GM21381 (cell line): Measurements from ENCODE around the gene DDIT3.
"Not testable (repeated sequence)": the region's sequence is repeated elsewhere in the genome, so short reads cannot be mapped to it uniquely, and the experiment has no call there.

ENCODE experiments used
- ATAC-seq: cut with Tn5 transposase; IDR thresholded peaks from one replicate; pipeline ENCODE4 v1.9.1; 2021; ENCODE audit warnings: mild to moderate bottlenecking, moderate library complexity; ENCODE audit not compliant: unreplicated experiment

Gene DDIT3, protein sequence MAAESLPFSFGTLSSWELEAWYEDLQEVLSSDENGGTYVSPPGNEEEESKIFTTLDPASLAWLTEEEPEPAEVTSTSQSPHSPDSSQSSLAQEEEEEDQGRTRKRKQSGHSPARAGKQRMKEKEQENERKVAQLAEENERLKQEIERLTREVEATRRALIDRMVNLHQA

DNA sequence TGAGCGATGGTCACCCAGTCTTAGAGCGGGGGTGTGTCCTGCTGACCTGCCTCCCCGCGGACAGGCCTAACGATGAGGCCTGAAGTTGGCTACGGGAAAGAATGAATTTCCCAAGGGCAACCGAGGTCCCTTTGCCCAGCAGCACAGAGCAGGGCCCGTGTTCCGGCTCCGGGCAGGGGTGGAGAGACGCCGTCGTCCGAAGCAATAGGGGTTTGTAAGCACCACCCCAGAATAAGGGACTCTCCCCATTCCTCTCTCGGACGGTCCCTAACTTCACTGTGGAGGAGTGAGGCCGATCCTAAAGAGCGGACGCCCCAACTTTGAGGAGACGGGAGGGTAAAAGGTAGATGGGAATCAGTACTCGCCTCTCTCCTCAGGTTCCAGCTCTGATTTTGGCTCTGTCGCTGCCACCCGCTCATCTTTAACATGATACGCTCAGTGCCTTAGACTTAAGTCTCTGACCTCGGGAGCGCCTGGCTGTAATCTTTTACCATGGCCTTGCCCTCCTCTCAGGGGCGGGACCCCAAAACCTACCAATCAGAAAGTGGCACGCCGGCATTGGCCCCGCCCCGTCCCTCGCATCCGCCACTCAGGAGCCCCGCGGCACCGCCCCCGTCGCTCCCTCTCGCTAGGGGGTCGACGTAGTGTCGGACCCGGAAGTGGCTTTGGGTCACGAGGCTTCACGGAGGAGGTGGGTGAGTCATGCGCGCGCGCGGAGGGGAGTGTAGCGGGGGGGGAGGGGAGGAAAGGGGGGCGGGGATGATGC, at the start of gene DDIT3:
Gene DDIT3 (minus strand): TSS at position 462 of the 766 bp plus-strand sequence. CDS start 3,108 bp downstream, outside the sequence.
- peak; percentile 65 for ATAC-seq

DNA sequence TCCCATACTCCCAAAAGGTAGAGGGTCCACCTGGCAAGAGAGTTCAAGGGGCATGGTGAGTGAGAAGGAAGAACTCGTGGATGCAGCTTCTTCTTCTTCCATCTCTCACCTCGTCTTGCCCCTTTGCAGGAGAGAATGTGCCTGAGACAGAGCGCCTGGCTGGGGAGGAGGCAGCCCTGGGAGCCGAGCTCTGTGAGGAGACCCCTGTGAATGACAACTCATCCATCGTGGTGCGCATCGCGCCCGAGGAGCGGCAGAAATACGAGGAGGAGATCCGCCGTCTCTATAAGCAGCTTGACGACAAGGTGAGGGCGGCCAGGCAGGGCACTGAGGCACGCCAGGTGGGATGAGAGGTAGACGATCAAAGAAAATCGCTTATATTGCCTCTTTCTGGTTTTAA, 49.5 kb upstream of the DDIT3 start:
- ATAC-seq = no peak

DNA sequence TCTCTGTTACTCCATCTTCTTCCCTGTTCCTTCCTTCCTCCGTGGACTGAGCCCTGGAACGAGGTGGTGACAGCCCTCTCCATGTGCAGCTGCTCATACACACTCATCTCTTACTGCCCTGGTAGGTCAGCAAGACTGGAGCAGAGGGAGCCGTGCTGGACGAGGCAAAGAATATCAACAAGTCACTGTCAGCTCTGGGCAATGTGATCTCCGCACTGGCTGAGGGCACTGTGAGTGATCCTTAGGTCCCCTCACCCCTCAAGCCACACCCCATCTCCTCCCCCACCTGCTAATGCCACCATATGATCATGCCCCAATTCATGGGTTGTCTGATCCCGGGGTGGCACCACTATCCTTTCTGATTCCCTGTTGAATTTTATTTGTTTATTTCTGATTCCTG, 48.5 kb upstream of the DDIT3 start:
- ATAC-seq = no peak

DNA sequence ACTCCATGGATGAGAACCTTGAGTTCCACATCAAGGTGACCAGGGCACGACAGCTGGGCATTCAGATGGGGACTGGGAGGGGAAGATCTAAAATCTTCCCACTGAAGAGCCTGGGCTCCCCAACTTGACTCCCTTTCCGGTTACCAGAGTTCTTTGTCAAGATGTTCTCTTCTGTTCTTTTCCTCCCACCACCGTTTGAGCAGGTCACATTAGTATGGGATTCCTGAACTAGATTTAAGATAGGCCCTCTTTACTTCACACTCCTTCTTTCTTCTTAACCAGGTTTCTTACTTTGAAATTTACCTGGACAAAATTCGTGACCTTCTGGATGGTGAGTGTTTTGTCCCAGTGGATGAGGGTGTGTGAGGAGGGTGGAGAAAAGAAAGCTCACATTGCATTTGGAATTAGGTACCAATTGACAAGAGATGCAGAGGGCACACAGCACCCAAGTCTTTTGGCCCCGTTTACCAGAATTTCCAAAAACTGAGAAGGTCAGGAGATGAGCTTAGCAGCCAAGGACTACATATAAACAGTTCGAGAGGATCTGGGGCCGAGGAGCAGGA, 43.9 kb upstream of the DDIT3 start:
- ATAC-seq = no peak

DNA sequence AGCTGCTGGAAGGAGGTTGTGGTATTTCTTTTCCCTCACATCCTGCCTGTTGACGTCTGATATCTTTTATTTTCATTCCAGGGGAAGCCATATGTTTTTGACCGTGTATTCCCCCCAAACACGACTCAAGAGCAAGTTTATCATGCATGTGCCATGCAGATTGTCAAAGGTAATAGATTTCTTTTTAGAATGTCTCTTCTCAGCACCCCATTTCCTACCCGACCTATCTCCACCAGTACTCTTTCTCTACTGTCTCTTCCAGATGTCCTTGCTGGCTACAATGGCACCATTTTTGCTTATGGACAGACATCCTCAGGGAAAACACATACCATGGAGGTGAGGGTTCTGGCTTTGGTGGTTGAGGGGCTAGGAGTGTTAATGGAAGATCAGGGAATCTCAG, 43.0 kb upstream of the DDIT3 start:
- no peak for ATAC-seq

DNA sequence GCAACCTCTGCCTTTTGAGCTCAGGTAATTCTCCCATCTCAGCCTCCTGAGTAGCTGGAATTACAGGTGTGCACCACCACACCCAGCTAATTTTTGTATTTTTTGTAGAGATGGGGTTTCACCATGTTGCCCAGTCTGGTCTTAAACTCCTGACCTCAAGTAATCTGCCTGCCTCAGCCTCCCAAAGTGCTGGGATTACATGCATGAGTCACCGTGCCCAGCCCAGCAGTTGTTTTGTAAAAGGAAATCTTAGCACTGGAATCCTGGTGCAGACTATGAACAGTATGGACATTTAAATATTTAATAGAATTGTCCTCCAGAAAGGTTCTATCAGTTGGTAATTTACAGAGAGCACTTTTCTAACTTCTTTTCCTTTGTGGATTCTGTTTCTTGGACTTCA, 40.8 kb upstream of the DDIT3 start:
- ATAC-seq = not testable (repeated sequence)

DNA sequence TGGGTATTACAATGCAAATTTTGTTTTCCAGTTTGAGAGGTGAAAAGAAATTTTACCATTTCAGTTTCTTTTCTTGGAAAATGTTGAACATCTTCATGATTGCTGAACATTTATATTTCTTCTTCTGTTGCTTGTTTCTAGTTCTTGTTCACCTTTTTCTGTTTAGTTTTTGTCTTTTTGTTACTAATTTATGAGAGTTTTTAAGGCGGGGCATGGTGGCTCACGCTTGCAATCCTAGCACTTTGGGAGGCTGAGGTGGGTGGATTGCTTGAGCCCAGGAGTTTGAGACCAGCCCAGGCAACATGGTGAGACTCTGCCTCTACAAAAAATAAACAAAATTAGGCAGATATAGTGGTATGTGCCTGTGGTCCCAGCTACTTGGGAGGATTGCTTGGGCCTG, 40.2 kb upstream of the DDIT3 start:
- ATAC-seq = no peak

DNA sequence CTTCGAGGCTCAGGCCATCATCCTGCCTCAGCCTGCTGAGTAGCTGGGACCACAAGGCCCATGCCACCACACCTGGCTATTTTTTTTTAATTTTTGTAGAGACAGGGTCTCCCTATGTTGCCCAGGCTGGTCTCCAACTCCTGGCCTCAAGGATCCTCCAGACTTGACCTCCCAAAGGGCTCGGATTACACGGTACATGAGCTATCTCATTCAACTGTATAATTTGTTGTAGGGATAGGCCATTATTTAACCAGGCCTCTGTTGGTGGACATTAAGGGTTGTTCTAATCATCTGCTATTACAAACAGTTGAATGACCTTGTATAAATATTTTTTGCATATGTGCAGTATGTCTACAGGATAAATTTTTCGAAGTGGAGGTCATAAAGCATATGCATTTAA, 38.5 kb upstream of the DDIT3 start:
- ATAC-seq = no peak

DNA sequence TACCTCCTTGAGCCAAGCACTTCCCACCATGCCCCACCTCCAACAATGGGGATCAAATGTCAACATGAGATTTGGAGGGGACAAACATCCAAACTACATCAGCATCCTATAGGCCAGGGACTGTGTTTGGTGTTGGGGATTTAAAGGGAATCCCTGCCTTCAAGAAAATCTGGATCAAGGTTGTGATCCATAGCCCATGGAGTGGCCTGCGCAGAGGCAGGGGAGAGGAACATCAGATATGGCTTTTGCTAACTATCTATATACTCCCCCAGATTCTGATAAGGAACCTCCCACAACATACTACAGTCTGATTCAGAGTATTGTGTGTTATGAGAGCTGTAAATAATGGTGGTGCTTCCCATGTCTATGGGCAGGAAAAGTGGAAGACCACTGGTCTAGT, 34.6 kb upstream of the DDIT3 start:
- no peak for ATAC-seq

DNA sequence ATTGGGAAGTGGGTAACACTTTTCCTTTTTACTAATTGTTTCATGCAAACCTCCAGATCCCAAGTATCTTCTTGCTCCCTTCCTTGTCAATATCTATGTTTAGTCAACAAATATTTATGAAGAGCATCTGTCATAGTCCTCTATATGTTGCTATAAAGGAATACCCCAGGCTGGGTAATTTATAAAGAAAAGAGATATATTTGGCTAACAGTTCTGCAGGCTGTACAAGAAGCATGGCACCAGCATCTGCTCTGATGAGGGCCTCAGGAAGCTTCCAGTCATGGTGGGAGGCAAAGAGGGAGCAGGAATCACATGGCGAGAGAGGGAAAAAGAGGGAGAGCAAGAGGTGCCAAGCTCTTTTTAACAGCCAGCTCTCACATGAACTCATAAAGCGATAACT, 34.1 kb upstream of the DDIT3 start:
- ATAC-seq = no peak

DNA sequence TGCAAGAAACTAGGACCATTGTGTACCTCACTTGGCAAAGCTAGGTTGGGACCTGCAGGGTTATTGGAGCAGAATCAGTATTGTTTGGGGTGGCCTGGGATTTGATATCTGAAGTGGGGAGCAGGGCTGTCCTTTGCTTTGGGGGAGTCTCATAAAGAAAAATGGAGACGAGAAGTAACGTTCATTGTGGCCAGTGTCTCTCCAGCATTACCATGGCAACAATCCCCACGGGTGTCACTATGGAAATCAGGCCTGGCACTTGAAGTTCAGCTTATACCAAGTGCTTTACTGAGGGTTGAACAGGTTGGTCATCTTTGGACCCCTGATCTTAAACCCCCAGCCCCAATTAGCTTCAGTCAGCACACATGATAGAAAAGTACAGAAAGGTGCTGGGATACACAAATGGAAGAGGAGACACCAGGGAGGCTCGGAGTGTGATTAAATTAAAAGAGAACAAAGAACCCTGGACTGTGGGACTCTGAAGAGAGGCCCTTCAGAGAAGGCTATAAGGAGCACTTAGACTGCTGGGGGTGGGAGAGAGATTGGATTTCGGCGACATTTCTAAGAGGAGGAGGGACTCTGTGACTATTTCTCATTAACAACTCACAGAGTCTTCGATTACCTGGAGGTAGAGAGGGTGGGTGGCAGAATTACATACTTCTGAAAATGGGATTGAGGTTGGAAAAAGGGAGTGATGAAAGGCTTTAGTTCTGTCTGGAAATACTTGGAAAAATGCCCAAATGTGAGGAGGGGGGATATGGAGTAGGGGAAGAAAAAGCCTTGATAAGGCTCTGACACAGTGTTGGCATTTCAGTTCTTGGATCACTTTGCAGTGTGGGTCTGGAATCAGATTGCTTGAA, 33.3 kb upstream of the DDIT3 start:
- no peak for ATAC-seq

DNA sequence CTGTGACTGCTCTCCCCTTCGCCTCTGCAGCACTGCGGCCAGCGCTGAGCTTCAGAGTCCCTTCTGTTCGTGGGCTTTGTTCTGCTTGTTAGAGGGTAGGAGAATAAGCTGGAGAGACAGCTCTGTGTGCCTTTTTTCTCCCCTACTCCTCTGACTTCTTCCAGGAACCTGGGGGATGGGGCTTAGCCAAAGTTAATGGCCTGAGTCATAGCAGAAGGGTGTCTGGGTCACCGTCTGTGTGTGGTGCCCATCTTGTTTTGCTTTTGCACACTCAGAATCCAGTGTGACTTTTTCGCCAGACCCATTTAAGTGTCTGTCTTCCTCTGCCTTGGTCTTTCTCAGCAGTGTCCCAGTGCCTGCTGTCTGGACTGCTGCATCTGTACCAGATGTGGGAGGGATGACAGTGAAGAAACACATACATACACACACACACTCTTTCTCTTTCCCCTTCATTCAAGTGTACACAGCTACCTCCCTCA, 32.6 kb upstream of the DDIT3 start:
- no peak for ATAC-seq

DNA sequence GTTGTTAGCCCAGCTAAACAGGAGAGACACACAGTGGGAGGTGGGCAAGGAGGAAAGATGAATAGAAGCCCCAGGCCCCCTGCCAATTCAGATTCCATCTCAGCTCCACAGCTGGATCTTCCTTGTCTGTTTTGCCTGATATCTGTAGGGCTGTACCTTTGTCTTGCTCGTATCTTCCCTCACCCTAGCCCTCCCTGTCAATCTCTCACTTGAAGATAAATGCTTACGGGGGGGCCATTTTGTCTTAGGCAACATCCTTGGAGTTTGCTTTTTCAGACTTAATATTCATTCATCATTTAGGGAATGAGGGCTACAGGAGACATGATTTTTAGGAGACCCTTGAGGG, 32.0 kb upstream of the DDIT3 start:
- no peak for ATAC-seq

DNA sequence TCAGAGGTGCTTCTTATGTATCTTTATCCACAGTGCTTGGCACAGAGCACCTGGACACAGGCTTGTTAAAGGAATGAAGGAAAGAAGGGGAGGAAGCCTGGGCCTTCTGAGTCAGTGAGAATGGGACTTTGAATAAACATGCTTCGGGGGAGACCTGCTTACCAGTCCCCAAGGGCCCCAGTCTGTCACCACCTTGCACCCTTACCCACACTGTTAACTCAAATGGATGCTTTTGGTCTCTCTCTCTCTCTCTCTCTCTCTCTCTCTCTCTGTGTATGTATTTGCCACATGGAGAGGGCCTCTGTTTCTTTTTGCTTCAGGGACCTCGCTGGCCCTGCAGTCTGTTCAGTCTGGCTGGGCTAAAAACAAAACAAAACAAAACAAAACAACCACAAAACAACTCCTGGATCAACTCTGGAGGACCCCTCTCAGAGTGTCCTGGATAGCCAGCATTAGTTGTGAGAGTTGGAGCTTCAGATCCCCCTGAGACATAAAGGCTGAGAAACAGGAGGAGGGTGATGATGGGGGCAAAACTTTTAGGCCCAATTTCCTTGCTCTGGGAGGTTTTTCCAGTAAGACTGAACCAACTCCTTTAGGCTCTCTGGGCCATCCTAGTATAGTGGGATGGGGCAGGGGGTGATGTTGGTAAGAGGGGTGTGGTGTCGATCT, 31.5 kb upstream of the DDIT3 start:
- ATAC-seq = no peak

DNA sequence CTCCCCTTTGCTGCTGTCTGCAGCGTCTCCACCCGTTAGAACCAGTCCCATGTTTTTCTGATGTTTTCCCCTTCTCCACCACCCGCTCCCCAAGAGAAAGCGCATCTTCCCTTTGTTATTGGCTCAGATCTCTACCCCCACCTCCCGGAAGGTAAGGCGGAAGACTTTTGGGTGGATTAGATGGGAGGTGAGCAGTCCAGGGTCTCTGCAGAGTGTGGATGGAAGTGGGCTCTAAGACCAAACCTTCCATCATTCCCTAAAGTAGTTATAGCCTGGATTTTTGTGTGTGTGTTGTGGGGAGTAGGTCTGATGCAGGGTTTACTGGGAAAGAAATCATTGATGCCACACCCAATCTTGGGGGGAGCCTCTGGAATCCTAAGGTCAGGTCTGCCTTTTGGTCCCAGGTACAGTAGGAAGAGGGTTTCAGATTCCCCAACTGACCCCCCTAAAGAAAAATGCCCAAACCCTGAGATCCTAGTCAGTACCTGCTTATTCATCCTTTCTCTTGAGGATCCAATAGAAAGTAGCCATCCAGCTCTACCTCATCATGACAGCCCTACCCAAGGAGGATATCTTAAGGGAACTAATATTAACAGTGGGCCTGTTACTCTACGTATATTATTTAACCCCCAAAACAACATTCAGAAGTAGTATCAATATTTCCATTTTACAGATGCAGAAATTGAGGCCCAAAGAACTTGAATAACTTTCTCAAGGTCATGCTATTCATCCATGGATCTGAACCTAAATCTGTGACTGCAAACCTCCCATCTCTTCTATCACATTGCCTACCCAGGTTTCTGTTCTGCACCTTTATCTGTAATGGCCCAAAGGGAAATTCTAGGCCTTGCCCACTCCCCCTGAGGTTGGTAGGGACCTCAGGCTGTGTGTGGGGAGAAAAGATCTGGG, 30.6 kb upstream of the DDIT3 start:
- no peak for ATAC-seq

DNA sequence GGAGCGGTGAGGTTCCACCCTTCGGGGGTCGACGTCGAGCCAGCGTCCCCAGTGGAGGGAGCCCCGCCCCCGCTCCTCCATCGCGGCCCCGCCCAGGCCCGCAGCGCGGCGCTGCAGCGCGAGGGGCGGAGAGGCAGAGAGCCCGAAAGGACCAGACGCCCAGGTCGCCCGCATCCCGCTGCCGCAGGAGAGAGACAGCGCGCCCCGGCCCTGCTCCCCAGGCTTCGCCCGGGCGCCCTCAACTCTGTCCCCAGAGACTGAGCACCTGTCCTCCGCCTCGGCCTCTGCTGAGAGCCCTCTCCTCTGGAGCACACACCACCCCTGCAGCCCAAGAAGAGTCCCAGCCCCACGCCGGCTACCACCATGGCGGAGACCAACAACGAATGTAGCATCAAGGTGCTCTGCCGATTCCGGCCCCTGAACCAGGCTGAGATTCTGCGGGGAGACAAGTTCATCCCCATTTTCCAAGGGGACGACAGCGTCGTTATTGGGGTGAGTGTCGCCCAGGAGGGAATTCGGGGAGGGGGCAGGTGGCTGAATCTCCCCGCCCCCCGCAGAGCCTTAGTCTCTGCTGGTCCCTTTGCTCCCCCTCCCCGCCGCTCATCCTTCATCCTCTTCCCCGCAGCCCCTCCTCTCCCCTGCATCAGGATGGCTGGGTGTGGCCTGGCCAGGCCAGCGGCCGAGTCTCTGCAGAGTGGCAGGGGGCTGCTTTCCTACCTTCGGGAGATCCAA, 29.8 kb upstream of the DDIT3 start, which contains the start of gene KIF5A:
Gene KIF5A (plus strand): TSS at position 136 of the 732 bp plus-strand sequence. CDS start 228 bp downstream, at position 364.
- ATAC-seq = no peak

DNA sequence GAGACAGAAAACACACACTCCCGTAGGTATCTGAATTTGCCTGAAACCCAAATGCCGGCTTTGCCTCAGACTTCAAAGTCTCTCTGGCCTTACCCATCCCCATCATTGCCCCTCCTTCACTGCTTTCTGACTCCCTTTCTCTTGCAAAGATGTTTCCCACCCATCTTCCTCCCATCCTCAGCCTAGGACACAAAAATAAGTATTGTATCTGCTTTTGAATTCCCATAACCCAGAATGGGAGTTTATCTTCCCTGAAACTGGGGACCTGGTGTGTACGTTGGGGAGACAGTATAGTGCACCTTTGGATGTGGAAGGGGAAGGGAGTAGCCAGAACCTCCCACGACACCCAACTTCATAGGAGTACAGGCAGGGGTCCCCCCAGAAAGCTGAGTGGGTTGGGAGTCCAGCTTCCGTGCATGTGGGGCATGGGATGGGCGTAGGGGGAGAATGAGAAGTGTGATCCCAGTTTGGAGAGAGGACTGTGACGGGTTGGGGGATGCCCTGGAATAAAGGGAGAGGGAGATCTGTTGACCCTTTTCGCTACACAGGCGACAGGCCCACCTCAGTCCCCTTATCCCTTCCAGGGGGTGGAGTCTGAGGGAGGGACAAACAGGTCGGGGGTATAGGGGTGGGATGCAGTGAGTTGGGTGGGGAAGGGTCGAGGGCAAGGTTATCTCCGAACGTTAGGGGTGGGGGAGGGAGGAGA, 29.0 kb upstream of the DDIT3 start:
- no peak for ATAC-seq

DNA sequence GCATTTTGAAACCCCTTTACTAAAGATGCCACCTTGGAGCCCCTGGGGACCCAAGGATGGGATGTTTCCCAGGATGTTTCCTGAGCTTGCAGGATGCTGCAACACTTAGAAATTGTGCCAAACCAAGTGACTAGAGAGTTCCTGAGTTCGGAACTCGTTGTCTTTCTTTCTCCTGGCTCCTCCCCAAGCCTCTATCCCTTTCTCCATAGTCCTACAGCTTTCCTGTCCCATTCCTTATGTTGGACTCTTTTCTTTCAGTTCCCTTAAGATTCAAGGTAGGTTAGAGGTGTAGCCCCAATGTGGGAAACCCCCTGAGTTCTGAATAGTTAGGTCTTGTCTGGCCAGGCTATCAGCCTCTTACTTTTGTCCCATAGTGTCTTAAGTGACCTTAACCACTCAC, 28.2 kb upstream of the DDIT3 start:
- ATAC-seq = no peak

DNA sequence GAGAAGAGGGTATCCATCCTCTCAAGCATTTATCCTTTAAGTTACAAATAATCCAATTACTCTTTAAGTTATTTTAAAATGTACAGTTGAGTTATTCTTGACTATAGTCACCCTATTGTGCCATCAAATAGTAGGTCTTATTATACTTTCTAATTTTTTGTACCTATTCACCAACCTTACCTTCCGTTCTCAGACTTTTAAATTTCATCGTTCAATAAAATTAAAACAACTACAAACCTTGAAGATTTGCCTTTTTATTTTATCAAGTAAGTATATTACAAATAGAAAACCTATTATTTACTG, 27.6 kb upstream of the DDIT3 start:
- no peak for ATAC-seq
